OCI-LY3 (cell line): ENCODE data around the gene NRXN2.

Experiments used
- H2AFZ ChIP-seq: fragments of 200-600, 300-600 bp; shearing (Covaris generic); 2 replicates; pipeline ENCODE4 v1.6.0; 2014; ENCODE audit warnings: antibody characterized with exemption, low read depth, low read length
- H3K27ac ChIP-seq: fragments of 200-600, 300-600 bp; sonication (generic); 2 replicates; pipeline ENCODE4 v1.5.1; 2014; ENCODE audit warnings: mild to moderate bottlenecking, low read length, moderate library complexity, mixed read lengths
- H3K27me3 ChIP-seq: fragments of 200-600, 300-600 bp; sonication (generic); 2 replicates; pipeline ENCODE4 v1.6.1; 2014; ENCODE audit warnings: low read depth, low read length, mixed read lengths
- H3K36me3 ChIP-seq: fragments of 200-600, 300-600 bp; sonication (generic); replicated peaks from 2 replicates; pipeline ENCODE3; 2014; ENCODE audit warnings: low read depth, low read length, mixed read lengths
- H3K4me1 ChIP-seq: fragments of 300-600, 200-600 bp; sonication (generic); 2 replicates; pipeline ENCODE4 v1.6.1; 2014; ENCODE audit warnings: low read length, mixed read lengths
- H3K4me2 ChIP-seq: fragments of 200-600, 300-600 bp; sonication (generic); 2 replicates; pipeline ENCODE4 v1.6.1; 2014; ENCODE audit warnings: low read length, mixed read lengths
- H3K4me3 ChIP-seq: fragments of 300-600, 200-600 bp; sonication (generic); 2 replicates; pipeline ENCODE4 v1.5.1; 2014; ENCODE audit warnings: antibody characterized with exemption, mild to moderate bottlenecking, low read length, moderate library complexity
- H3K79me2 ChIP-seq: fragments of 300-600, 200-600 bp; shearing (Covaris generic); 2 replicates; pipeline ENCODE4 v1.6.1; 2014; ENCODE audit warnings: mild to moderate bottlenecking, low read length, mixed read lengths
- H3K9ac ChIP-seq: fragments of 300-600, 200-600 bp; shearing (Covaris generic); 2 replicates; pipeline ENCODE4 v1.6.0; 2014; ENCODE audit warnings: mild to moderate bottlenecking, low read length, moderate library complexity
- H3K9me3 ChIP-seq: fragments of 200-600, 300-600 bp; shearing (Covaris generic); 2 replicates; pipeline ENCODE4 v1.6.1; 2014; ENCODE audit warnings: low read length, mixed read lengths; ENCODE audit not compliant: insufficient read depth
- H4K20me1 ChIP-seq: fragments of 200-600, 300-600 bp; sonication (generic); 2 replicates; pipeline ENCODE4 v1.6.1; 2016; ENCODE audit warnings: low read length, mixed read lengths; ENCODE audit not compliant: insufficient read depth
- CTCF ChIP-seq: fragments of 200-600, 300-600 bp; sonication (generic); IDR thresholded peaks from 2 replicates; pipeline ENCODE4 v1.5.1; 2014; ENCODE audit warnings: antibody characterized with exemption, low read length, low read depth
- EZH2phosphoT487 ChIP-seq: fragments of 200-600 bp; shearing (Covaris generic); IDR thresholded peaks from 2 replicates; pipeline ENCODE4 v1.6.1; 2018; ENCODE audit warnings: antibody characterized with exemption, mixed run types, low read depth

The NRXN2 gene

GRCh38 chr11:64751580-64751979 is 28.6 kb upstream of the NRXN2 start:
- no peaks in the 10 kb centered on the region for H4K20me1 ChIP-seq
- H3K9ac ChIP-seq: no peak overlapping the region
- H3K27me3 ChIP-seq: no peaks in the 10 kb centered on the region
- H3K4me3 ChIP-seq: no peak overlapping the region
- H3K36me3 ChIP-seq: peaks cover 3% of the 10 kb centered on the region
- no peaks in the 10 kb centered on the region for H3K79me2 ChIP-seq
- no peak overlapping the region for H2AFZ ChIP-seq
- H3K4me1 ChIP-seq: peaks cover 21% of the 10 kb centered on the region
- H3K4me2 ChIP-seq: no peak overlapping the region
- H3K9me3 ChIP-seq: no peaks in the 10 kb centered on the region
- H3K27ac ChIP-seq: no peak overlapping the region
- TF ChIP-seq CTCF: no peak
- no peak for TF ChIP-seq EZH2phosphoT487

GRCh38 chr11:64751136-64751535 is 28.1 kb upstream of the NRXN2 start:
- Histone ChIP-seq H3K4me2 (no peak overlapping the region), H3K9me3 (no peaks in the 10 kb centered on the region), H3K36me3 (peaks cover 3% of the 10 kb centered on the region), H3K27me3 (no peaks in the 10 kb centered on the region), H3K27ac (no peak overlapping the region), H3K4me3 (no peak overlapping the region), H3K4me1 (peaks cover 26% of the 10 kb centered on the region), H4K20me1 (no peaks in the 10 kb centered on the region), H3K79me2 (no peaks in the 10 kb centered on the region), H3K9ac (no peak overlapping the region), H2AFZ (no peak overlapping the region)
- TF ChIP-seq CTCF: no peak
- no peak for TF ChIP-seq EZH2phosphoT487

GRCh38 chr11:64750361-64751054 is 27.5 kb upstream of the NRXN2 start:
- Histone ChIP-seq H2AFZ (no peak overlapping the region), H3K9me3 (no peaks in the 10 kb centered on the region), H4K20me1 (no peaks in the 10 kb centered on the region), H3K4me2 (no peak overlapping the region), H3K27ac (no peak overlapping the region), H3K4me1 (peaks cover 28% of the 10 kb centered on the region), H3K9ac (no peak overlapping the region), H3K27me3 (no peaks in the 10 kb centered on the region), H3K36me3 (peaks cover 3% of the 10 kb centered on the region), H3K4me3 (no peak overlapping the region), H3K79me2 (no peaks in the 10 kb centered on the region)
- TF ChIP-seq CTCF (peak; percentile 32), EZH2phosphoT487 (no peak)

- no peak overlapping the region for H3K27ac ChIP-seq
- TF ChIP-seq EZH2phosphoT487: no peak
- no peak for TF ChIP-seq CTCF
- no peaks in the 10 kb centered on the region for H3K27me3 ChIP-seq
- no peak overlapping the region for H3K4me3 ChIP-seq
- no peaks in the 10 kb centered on the region for H3K9me3 ChIP-seq
- peaks cover 3% of the 10 kb centered on the region for H3K36me3 ChIP-seq
- H3K4me2 ChIP-seq: no peak overlapping the region
- H3K4me1 ChIP-seq: peaks cover 35% of the 10 kb centered on the region
- no peaks in the 10 kb centered on the region for H4K20me1 ChIP-seq
- H2AFZ ChIP-seq: no peak overlapping the region
- H3K79me2 ChIP-seq: no peaks in the 10 kb centered on the region
- H3K9ac ChIP-seq: no peak overlapping the region
These were observed 25.1 kb upstream of the NRXN2 start for GRCh38 chr11:64747961-64748665.
